Inflammatory macrophage (primary cell): ENCODE results near the gene C2CD3.
A peak's percentile ranks its signal among the peaks of the same experiment; 100 is the strongest.
"Not testable (repeated sequence)": the region's sequence is repeated elsewhere in the genome, so short reads cannot be mapped to it uniquely, and the experiment has no call there.

Source experiments
- DNase-seq, 2 donors: peaks; one replicate each; pipeline ENCODE4 v3.0.0-alpha.2; 2020 to 2022

Gene C2CD3

GRCh38 chr11:74069146-74070046, 101.4 kb downstream of the C2CD3 start:
- DNase-seq, result no peak

DNA sequence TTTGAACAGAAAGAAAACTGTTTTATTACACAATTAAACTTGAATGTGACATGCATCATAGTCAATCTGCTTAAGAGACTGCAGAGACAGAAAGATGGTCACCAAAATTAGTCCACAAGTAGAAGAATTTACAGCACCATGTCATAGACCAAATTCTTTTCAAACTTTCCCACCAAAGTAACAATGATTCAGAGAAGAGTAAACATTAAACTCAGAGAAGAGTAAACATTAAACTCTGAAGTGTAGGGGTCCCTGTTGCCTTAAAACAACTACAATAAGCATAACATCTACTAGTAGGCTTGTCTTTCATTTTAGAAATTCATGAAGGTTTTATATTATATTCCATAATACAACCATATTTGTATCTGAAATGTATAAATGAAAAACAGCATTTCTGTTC, 104.1 kb downstream of the C2CD3 start:
- not testable (repeated sequence) for DNase-seq

GRCh38 chr11:74065534-74065933, 105.3 kb downstream of the C2CD3 start:
- DNase-seq, result not testable (repeated sequence)

GRCh38 chr11:74063628-74064027, 107.2 kb downstream of the C2CD3 start:
- DNase-seq, result not testable (repeated sequence)

DNA sequence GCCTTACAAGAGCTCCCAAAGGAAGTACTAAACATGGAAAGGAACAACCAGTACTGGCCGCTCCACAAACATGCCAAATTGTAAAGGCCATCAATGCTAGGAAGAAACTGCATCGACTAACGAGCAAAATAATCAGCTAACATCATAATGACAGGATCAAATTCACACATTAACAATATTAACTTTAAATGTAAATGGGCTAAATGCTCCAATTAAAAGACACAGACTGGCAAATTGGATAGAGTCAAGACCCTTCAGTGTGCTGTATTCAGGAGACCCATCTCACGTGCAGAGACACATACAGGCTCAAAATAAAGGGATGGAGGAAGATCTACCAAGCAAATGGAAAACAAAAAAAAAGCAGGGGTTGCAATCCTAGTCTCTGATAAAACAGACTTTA, 109.2 kb downstream of the C2CD3 start:
- DNase-seq, result not testable (repeated sequence)

DNA sequence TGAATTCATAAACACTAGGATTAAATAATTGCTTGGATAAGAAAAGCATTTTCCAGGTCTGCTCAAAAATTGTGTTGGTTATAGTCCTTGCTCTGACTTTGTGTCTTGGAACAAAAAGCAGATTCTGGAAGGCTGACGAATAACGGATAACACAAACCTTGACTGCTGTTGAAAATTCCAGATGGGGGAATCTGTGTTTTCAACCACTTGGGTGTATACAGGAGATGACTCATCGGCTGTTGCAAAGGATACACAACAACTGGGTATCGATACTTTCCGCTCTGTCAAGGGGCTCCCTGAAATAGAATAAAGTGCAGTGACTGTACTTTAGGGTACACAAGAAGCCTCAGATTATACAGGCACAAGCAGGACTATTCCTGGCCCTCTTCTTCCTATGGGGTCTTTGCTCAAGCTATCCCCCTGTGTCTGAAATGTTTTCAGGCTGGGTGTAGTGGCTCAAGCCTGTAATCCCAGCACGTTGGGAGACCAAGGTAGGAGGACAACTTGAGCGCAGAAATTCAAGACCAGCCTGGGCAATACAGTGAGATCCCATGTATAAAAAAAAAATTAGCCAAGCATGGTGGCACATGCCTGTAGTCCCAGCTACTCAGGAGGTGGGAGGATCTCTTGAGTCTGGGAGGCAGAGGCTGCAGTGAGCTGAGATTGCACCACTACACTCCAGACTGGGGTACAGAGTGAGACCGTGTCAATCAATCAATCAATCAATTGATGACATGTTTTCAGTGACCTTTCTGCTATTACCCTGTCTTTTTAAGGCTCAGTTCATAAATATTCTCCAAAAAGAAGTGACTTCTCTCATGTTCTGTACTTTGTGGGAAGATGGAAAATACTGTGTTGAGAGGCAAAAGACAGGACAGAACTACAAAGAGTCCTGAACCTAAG, 113.3 kb downstream of the C2CD3 start:
- no peak for DNase-seq

- DNase-seq, result no peak
Measured at GRCh38 chr11:74055938-74056337, 114.9 kb downstream of the C2CD3 start.

GRCh38 chr11:74050465-74050864, 120.3 kb downstream of the C2CD3 start:
- DNase-seq, result no peak

DNA sequence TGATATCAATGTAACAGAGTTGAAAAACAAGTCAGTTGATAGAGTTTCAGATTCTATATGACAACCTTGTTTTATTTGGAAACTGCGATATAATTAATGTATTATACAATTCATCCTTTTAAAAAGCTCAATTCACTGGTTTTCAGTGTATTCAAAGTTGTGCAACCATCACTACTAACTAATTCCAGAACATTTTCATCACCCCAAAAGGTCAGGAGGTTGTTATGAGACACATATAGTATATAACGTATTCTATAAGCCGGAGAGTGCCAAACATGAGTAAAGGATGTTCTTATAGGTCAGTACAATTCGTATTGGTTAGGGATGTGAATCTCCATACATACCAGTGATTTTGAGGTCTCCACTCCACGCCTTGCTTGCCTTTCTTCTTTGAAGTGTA, 121.8 kb downstream of the C2CD3 start:
- DNase-seq, result no peak

DNA sequence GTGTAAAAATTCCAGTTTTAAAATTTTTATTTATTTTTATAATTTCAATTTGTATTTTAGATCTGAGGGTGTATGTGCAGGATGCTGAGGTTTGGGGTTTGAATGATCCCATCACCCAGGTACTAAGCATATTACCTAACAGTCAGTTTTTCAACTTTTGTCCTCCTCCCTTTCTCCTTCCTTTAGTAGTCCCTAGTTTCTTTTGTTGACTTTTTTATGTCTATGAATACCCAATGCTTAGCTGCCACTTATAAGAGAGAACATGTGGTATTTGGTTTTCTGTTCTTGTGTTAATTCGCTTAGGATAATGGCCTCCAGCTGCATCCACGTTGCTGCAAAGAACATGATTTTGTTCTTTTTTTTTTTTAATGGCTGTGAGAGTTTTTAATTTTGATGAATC, 126.3 kb downstream of the C2CD3 start:
- no peak for DNase-seq

- DNase-seq, result no peak
Measured at GRCh38 chr11:74043450-74043849, 127.4 kb downstream of the C2CD3 start.

GRCh38 chr11:74037309-74037708, 133.5 kb downstream of the C2CD3 start:
- no peak for DNase-seq

DNA sequence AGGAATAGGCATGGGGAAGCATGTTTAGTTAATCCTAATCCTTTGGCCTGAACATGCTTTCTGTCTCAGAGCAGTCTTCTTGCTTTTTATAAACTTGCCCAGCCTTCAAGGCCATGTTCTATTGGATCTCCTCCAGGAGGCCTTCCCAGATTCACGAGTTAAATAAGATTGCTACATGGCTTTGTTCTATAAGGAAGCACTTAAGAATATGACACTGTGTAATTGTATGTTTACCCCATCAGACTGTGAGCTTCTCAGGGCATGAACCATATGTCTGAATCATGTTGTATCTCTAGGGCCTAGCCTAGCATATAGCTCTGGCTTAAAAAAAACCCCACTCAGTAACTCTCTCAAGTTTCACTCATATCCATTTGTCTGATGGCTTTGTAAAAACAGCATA, 135.5 kb downstream of the C2CD3 start:
- DNase-seq, result no peak

DNA sequence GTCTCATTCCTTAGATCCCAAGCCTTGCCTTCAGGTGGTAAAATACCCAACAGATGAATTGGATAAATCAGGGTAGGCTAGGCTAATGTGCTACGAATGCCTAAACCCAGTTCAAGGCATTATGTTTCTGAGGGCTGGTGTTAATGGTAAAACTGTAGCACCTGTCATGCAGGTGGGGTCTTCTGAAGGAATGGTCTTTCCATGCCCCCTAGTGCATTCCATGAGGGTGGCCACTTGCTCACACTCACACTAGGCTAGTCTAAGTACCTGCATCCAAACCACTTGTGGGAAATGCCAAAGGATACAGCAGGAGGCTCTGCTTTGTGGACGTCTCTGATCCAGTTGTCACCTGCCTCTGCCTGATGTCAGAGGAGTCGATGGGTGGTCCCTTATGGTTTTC, 137.8 kb downstream of the C2CD3 start:
- DNase-seq, result no peak

GRCh38 chr11:74030723-74031676, 139.8 kb downstream of the C2CD3 start:
- no peak for DNase-seq

DNA sequence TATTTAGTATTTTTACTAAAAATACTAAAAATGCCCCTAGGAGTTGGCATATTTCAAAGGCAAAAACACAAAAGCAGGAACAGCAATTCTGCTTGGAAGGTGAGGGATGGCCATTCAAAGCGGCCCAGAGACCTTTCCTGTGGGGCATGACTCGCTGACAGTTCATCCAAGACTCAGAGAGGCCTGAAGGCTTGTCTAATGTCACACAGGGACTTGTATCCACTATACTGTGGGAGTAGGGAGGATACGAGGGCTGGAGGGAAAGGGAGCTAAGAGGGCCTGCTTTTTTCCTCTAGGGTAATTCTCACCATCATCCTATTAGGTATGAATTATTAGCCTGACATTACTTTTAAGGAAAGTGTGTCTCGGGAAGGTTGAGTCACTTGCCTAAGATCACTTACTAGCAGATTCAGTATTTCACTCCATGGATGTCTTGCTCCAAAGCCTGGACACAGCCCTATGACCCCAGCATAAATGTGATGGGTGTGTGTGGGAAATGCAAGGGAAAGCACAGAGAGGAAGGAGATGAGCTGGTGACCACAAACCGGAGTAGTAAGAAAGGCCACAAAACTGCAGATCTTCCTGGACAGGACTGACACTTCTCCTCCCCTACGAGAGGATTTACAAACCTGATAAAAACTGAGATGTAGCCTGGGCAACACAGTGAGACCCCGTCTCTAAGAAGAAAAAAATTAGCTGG, 145.2 kb downstream of the C2CD3 start:
- DNase-seq, result peak; percentile 73 to 79

DNA sequence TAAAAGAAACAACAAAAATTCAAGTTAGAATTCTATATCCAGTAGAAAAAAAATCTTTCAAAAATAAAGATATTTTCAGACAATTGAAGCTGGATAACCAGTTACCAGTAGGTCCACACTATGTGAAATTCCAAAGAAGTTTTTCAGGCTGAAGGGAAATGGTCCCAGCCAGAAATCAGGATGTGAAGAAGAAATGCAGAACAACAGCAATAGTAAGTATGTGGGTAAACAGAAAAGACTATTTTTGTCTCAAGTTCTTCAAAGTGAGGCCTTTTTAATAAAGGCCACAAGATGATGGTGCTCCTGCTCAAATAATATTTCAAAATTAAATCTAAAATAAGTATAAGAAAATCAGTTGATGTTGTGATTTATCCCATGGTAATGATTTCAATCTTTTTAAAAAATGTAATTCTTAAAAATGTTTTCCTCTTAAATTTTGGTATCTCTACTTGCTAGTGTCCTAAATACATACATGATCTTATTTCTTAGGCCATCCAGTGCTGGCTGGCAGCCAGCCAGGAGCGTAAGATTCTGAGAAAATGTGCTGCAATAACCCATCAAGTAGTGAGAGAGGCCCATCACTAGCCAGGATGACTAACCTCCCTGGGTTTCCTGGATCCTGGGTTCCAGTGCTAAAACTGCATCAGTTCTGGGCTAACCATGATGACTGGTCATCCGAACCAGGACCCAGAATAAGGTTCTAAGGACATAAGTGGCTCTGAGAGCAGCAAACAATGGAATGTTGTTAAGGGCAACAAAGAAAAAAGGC, 146.4 kb downstream of the C2CD3 start:
- peak; percentile 83 to 90 for DNase-seq

GRCh38 chr11:74023276-74023675, 147.5 kb downstream of the C2CD3 start:
- peak; percentile 61 to 66 for DNase-seq

DNA sequence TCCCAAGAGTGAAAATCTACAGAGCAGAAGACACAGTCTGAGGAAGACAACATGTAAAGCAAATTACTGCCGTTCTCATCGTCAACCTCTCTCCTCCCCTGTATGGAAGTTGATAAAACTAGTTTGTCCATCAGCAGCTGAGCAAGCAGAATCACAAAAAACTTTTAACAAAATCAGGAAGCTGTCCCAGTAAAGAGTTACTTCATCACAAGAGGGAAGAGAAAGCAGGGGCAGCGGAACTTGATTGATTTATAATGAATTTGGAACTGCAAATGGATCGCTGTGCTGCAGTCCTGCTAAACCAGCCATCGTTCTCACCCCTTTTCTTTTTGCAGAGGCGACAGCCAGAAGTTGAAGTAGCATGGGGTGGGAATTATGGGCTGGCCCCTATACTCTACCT, 148.3 kb downstream of the C2CD3 start:
- DNase-seq, result peak; percentile 70 to 87

- DNase-seq, result no peak
Measured at GRCh38 chr11:74021998-74022397, 148.8 kb downstream of the C2CD3 start.

GRCh38 chr11:74020539-74020938, 150.3 kb downstream of the C2CD3 start:
- peak; percentile 82 to 89 for DNase-seq
